GM19397 (cell line): ENCODE measurements around the gene AXIN2.
"Not testable (repeated sequence)": the region's sequence is repeated elsewhere in the genome, so short reads cannot be mapped to it uniquely, and the experiment has no call there.

Source experiments
- ATAC-seq: cut with Tn5 transposase; IDR thresholded peaks from one replicate; pipeline ENCODE4 v1.9.1; 2021; ENCODE audit warnings: mild to moderate bottlenecking, moderate library complexity; ENCODE audit not compliant: unreplicated experiment

Gene AXIN2

DNA sequence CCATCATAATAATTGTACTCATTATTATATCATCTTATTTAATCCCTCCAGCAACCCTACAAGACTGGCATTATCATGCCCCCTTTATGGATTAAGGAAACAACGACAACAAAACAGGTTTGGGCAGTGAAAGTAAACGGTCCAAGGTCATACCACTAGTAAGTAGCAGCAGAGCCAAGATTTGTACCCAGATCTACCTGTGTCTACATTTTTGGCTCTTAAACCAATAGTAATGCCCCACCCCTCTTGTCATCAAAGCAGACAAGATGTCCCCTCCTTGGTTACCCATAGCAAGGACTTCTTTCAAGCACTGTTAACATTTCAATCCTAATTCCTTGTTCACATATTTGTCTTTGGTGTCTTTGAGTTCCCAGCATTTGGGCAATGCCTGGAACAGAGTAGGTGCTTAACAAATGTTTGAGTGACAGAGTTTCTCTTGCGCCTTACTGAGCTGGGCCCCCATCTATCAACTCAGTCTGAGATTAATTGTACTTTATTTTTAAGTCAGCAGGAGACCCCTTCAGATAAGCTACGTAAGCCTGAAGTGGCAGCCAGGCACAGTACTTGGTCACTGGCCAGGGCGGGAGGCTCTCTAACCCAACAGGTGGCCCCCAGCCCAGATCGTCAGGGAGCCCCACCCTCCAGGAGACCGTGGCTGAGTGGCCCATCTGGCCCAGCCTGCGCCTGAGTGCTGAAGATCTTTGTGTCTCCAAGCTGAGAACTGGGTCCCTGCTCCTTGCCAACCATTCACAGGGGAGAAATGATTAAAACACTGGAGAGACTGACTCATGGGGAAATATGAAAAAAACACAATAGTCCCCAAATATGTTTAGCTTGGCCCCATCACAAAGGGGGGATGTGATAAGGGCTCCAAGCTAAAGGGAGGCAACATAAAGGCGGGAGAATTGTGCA is 75.8 kb downstream of the AXIN2 start:
- no peak for ATAC-seq

DNA sequence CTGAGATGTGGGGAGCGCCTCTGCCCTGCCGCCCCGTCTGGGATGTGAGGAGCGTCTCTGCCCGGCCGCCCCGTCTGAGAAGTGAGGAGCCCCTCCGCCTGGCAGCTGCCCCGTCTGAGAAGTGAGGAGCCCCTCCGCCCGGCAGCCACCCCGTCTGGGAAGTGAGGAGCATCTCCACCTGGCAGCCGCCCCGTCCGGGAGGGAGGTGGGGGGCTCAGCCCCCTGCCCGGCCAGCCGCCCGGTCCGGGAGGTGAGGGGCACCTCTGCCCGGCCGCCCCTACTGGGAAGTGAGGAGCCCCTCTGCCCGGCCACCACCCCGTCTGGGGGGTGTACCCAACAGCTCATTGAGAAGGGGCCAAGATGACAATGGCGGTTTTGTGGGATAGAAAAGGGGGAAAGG is 77.0 kb downstream of the AXIN2 start:
- ATAC-seq = not testable (repeated sequence)

DNA sequence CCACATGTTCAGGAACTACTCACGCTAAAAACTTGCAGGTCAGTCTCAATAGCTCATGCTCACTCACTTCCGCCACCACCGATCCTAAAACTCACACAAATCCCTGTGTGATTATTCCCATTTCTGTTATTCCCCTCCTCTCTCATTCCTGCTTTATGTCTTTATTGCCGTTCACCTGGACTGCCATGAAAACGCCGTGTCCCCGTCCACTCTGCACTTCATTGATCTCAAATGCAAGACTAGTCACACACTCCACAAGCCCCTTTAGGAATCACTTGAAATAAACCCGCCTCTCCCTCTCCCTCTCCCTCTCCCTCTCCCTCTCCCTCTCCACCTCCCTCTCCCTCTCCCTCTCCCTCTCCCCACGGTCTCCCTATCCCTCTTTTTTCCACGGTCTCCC is 78.0 kb downstream of the AXIN2 start:
- no peak for ATAC-seq

DNA sequence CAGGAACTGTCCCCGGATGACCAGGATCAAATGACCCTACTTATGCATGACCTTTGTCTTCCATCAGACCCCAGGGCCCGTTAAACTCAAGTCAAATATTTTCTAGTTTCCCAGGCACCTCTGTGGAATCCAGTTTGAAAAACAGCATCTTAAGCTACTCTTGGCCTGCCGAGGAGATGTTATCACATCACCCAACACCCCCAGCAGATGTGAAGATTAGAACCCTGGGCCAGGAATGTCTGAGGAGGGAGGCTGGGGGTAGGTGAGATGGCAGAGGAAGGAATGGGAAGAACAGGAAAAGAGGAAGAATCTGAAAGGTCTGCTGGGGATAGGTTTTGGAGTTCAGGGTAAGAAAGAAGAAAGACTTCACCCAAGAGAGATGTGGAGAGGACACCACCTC is 79.2 kb downstream of the AXIN2 start:
- ATAC-seq = no peak

DNA sequence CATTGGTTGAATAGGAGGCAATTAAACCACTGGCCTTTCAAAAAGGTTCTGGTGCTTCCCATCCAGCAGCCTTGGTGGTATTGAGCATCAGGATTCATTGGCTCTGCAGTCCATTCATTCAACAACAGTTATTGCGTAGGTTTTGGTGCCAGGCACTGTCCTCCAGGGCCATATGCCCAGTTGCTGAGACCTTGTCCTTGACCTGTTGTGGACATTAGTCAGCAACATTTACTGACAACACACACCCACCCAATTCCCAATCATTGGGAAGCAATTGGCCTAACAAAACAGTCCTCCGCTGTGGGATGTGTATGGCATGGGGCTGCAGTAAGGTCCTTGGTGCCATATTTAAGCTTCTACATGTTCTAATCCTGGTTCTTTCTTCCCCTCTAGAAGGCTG is 82.2 kb downstream of the AXIN2 start:
- ATAC-seq = no peak
